ENCODE data around the gene ZSCAN31.

The ZSCAN31 gene

DNA sequence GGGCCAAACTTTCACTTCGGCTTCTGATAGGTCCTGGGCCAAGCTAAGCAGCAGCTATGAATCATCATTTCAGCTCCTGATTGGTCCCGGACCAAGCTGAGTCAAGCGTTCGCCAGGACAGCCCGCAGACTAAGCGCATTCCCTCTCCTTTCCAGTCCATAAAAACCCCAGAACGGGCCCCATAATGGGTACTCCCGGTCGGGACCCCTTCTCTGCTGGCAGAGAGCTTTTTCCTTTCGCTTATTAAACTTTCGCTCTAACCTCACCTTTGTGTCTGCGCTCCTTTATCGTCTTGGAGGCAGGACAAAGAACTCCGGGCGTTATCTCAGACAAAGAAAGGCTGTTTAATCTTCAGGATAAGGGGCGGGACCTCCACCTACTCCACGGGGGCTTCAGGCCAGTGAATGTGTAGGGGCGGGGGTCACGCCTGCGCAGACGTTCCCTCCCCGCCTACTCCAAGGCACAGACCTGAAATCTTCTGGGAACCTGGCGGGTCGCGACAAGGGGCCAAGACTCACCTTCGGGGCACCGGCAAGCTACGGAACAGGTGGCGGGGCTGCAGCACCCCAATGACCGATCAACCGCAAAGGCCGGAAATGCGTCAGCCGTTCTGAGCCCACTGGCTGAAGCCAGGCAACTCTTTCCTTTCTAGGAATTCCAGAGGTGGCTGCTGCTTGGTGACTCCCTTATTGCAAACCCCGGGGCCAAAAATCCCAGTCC, at the start of gene ZSCAN31:
Gene ZSCAN31 (minus strand): TSS at position 585 of the 720 bp plus-strand sequence. CDS start 6,465 bp downstream, outside the sequence.
- TF ChIP-seq CTCF (IDR thresholded peaks at IDR 0.05): no peak

DNA sequence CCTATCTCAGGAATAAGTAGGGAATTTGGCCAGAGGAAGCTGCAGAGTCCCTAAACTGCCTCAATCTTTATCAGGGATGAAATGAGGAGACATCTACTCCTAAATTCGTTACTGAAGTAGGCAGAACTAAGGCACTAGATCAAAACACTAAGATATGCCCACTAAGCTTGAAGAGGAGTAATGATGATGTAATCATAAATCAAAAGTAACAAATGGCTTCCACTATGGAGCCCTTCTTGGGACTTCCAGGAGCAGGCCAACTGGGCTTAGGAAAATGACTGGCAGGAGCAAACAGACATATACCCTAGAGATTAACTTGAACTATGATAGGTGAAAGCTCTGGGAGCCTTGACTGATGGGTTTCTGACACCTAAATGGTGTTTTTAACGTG, 48.2 kb upstream of the ZSCAN31 start:
- TF ChIP-seq CTCF (IDR thresholded peaks at IDR 0.05): no peak

DNA sequence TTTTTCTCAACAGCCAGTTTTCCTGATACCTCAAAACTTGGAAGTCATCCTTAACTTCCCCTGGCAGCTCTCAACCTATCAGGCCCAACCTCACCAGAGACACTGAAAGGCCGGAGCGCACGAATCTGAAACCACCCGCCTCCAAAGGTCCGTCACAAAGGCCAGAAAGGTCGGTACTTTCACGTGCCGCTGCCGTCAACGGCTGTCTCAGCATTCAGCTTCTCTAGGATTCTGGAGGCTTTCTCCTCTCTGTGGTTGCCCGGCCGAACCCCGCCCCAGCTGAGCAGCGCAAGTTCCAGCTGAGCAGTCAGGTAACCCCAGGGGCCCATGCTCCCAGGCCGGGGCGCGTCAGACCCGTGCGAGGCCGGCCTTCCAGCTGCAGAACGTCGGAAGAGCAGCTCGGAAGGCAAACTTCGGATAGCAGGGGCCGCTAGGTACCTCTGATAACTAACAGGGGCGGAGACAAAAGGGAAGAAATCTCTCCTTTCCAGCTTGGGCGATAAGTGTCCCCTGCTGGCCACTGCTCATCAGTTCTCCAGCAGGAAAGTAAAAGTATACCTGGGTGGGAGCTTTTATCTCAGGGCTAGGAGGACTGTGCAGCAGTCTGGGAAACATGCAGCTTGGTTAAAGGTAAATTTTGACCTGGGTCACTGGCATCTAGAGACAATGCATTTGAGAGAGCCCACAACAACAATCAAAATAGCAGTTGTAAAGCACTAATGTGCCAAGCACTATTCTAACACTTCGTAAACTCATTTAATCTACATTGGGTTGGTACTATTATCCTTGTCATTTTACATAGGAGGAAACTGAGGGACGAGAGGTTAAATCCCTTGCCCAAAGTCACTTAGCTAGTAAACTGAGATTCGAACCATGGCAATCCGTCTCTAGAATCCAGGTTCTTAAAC, 47.5 kb upstream of the ZSCAN31 start:
- peak; percentile 71 for TF ChIP-seq CTCF (IDR thresholded peaks at IDR 0.05)

GRCh38 chr6:28380381-28380780, 44.4 kb upstream of the ZSCAN31 start:
- no peak for TF ChIP-seq CTCF (IDR thresholded peaks at IDR 0.05)

DNA sequence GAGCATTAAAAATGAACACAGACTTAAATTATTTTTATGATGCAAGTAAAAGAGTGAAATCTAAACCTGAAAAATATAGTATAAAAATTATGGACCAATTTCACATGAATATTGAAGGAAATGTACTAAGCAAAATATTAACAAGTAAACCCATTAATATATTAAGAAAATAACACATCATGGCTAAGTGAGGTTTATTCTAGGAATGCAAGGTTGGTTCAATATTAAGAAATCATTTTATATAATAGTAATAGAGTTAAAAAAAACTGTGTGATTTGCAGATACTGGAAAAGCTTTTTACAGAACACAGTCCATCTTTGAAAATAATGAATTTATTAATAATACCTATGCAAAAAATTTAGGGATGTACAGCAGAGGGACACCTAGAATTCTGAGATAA, 42.7 kb upstream of the ZSCAN31 start:
- TF ChIP-seq CTCF (IDR thresholded peaks at IDR 0.05): no peak

DNA sequence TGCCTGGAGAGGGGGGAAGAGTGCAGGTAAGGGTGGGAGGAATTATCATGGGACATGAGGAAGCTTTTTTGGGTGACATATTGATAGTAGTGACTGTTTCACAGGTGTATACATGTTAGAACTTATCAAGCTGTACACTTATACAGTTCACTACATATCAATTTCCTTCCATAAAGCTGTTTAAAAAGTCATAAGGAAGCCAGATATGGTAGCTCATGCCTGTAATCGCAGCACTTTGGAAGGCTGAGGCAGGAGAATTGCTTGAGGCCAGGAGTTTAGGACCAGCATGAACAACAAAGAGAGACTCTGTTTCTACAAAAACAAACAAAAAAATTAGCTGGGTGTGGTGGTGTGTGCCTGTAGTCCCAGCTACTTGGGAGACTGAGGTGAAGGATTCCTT, 41.9 kb upstream of the ZSCAN31 start:
- TF ChIP-seq CTCF (IDR thresholded peaks at IDR 0.05): no peak

GRCh38 chr6:28373925-28374324, 38.0 kb upstream of the ZSCAN31 start:
- no peak for TF ChIP-seq CTCF (IDR thresholded peaks at IDR 0.05)
